Measurements from ENCODE around the gene PTPRD.

The PTPRD gene

DNA sequence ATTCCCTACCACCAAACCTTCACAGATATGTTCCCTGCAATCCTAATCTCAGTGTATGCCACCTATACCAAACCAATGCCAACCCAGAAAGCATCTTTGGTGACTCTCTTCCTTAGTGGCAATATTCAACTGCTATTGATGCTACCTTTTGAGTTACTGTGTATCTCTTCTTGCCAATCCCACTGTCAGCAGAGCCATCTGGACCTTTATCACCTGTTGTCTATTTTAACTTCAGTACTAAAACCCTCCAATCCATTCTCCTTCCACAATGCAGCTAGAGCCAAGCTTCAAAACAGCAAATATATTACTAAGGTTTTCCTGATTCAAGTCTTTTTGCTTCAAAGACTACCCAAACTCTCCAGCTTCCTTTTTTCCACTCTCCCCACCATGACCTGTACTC is 2036.1 kb downstream of the PTPRD start:
- DNase-seq (ENCODE audit: extremely low spot score) = no peak
- no peak for TF ChIP-seq CTCF (IDR thresholded peaks at IDR 0.05; ENCODE audit: control extremely low read depth, extremely low read depth, low read depth, missing control alignments)
- ChIA-PET POLR2A (no interaction called here), CTCF (interaction anchor here (1.1 kb wide), 1 partner anchor 13 kb away, joined by 4 read pairs; no protein-coding TSS in a partner anchor)

- no peak for TF ChIP-seq CTCF (IDR thresholded peaks at IDR 0.05; ENCODE audit: control extremely low read depth, extremely low read depth, low read depth, missing control alignments)
- ChIA-PET POLR2A (no interaction called here), CTCF (interaction anchor here (0.9 kb wide), 1 partner anchor 395 kb away, joined by 3 read pairs; no protein-coding TSS in a partner anchor)
- no peak for DNase-seq (ENCODE audit: extremely low spot score)
These were observed 2038.0 kb downstream of the PTPRD start for GRCh38 chr9:8574846-8575245.

DNA sequence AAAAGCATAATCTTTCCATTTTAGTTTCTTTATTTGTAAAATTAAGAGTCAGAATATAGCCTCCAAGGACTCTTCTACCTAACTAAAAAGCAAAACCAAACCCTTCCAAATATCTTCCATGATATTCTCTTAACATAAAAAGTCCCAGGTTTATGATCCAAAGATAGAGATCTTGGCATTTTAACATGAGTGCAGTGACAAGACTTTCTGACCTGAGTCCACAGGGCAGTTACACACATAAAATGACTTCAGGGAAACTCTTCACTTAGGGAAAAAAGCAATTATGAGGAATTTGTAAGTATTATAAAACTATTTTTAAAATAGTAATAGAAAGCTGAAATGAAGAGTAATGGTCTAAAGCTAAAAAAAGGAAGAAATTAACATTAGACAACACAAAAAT is 2040.6 kb downstream of the PTPRD start:
- no peak for DNase-seq (ENCODE audit: extremely low spot score)
- no peak for TF ChIP-seq CTCF (IDR thresholded peaks at IDR 0.05; ENCODE audit: control extremely low read depth, extremely low read depth, low read depth, missing control alignments)
- ChIA-PET CTCF (interaction anchor here (1.0 kb wide), 1 partner anchor 11 kb away, joined by 3 read pairs; no protein-coding TSS in a partner anchor), POLR2A (no interaction called here)

- ChIA-PET CTCF (interaction anchor here (1.5 kb wide), 1 partner anchor 17 kb away, joined by 4 read pairs; no protein-coding TSS in a partner anchor), POLR2A (no interaction called here)
- TF ChIP-seq CTCF (IDR thresholded peaks at IDR 0.05; ENCODE audit: control extremely low read depth, extremely low read depth, low read depth, missing control alignments) = no peak
- DNase-seq (ENCODE audit: extremely low spot score) = no peak
These were observed 2041.2 kb downstream of the PTPRD start for GRCh38 chr9:8571643-8572042.

DNA sequence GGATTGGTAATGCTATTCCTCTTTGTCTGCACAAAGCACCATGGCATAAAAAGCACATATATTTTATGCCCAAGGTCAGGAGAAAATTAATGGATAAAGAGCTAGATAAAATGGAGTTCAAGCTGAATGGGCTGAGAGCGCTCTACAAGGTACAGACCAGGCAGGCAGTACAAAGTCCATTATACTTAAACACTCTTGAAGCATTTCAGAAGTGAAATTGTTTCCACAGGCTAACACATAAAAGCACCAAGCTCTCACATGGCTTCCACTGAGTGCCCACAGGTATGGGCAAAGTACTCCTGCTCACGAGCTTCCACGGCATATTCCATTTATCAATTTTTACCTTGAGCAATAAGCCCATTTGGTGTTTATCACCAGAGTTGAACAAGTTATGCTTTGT is 2042.0 kb downstream of the PTPRD start:
- ChIA-PET CTCF (interaction anchor here (1.1 to 1.5 kb wide), 3 partner anchors 11 to 28 kb away, joined by 3 to 4 read pairs (median 4); no protein-coding TSS in a partner anchor), POLR2A (no interaction called here)
- DNase-seq (ENCODE audit: extremely low spot score) = no peak
- TF ChIP-seq CTCF (IDR thresholded peaks at IDR 0.05; ENCODE audit: control extremely low read depth, extremely low read depth, low read depth, missing control alignments) = no peak

- no peak for DNase-seq (ENCODE audit: extremely low spot score)
- POLR2A ChIA-PET = no interaction called here
- no peak for TF ChIP-seq CTCF (IDR thresholded peaks at IDR 0.05; ENCODE audit: control extremely low read depth, extremely low read depth, low read depth, missing control alignments)
- CTCF ChIA-PET = interaction anchor here (1.2 to 1.5 kb wide), 2 partner anchors 10 to 15 kb away, joined by 4 read pairs; no protein-coding TSS in a partner anchor
These were observed 2043.0 kb downstream of the PTPRD start for GRCh38 chr9:8569823-8570222.
